SK-N-SH (cell line): ENCODE measurements around the gene SREBF2. TPM values are rescaled to one million over a fixed set of nuclear protein-coding genes. Genes with fewer than 3 reads are reported as not detected.

Source experiments
- CTCF ChIA-PET: fragments of 300-600, 350-600 bp; formaldehyde crosslinking; extraction: SDS; loops from one replicate; lab custom pipeline; 2021; lab: Yijun Ruan, JAX
- POLR2A ChIA-PET: fragments of 350-600 bp; sonication (Branson Sonifier 250); formaldehyde crosslinking; extraction: SDS; loops from one replicate; lab custom pipeline; 2020; ENCODE audit warnings: antibody characterized with exemption, inconsistent platforms; lab: Yijun Ruan, JAX
- DNase-seq: peaks from one replicate; pipeline ENCODE4 v3.0.0; 2012
- H2AFZ ChIP-seq: fragments of 200-600 bp; sonication (generic); 2 replicates; pipeline ENCODE4 v1.8.1; 2016; ENCODE audit warnings: antibody characterized with exemption, mild to moderate bottlenecking, low read depth
- H3F3A ChIP-seq: fragments of 200-600 bp; sonication (generic); replicated peaks from 2 replicates; pipeline ENCODE3; 2016; ENCODE audit warnings: antibody characterized with exemption, mild to moderate bottlenecking; ENCODE audit not compliant: insufficient read depth
- H3K27ac ChIP-seq, 2 experiments: fragments of 200-500 bp in 1 of 2; fragments of 200-600 bp in 1 of 2; sonication (Bioruptor generic) in 1 of 2; sonication (generic), shearing (Covaris generic) in 1 of 2; 2 replicates each; pipeline versions ENCODE4 v1.5.1 to v1.6.1; 2014 to 2016; ENCODE audit warnings: low read depth in 2 of 2, inconsistent platforms in 1 of 2, low read length in 1 of 2, mild to moderate bottlenecking in 1 of 2, mixed read lengths in 1 of 2
- H3K27me3 ChIP-seq: fragments of 200-600 bp; sonication (generic), shearing (Covaris generic); 2 replicates; pipeline ENCODE4 v1.6.1; 2016; ENCODE audit warnings: mixed run types; ENCODE audit not compliant: insufficient read depth
- H3K36me3 ChIP-seq, 2 experiments: fragments of 200-500 bp in 1 of 2; fragments of 200-600 bp in 1 of 2; sonication (Bioruptor generic) in 1 of 2; sonication (generic) in 1 of 2; replicated peaks in 1 of 2; 2 replicates each; pipeline versions ENCODE3 to v1.5.1; 2014 to 2016; ENCODE audit warnings: low read length in 1 of 2, mild to moderate bottlenecking in 1 of 2; ENCODE audit not compliant: insufficient read depth in 2 of 2, control insufficient read depth in 1 of 2
- H3K4me1 ChIP-seq, 2 experiments: fragments of 200-500 bp in 1 of 2; fragments of 200-600 bp in 1 of 2; sonication (Bioruptor generic) in 1 of 2; sonication (generic), shearing (Covaris generic) in 1 of 2; 2 replicates each; pipeline versions ENCODE4 v1.5.1 to v1.6.1; 2014 to 2016; ENCODE audit warnings: low read depth in 1 of 2, low read length in 1 of 2, mixed run types in 1 of 2; ENCODE audit not compliant: insufficient read depth in 2 of 2, control insufficient read depth in 1 of 2
- H3K4me2 ChIP-seq: fragments of 200-600 bp; sonication (generic), shearing (Covaris generic); 2 replicates; pipeline ENCODE4 v1.6.1; 2017; ENCODE audit warnings: mixed run types
- H3K4me3 ChIP-seq, 2 experiments: fragments of 200-500 bp in 1 of 2; fragments of 200-600 bp in 1 of 2; sonication (Bioruptor generic) in 1 of 2; sonication (generic), shearing (Covaris generic) in 1 of 2; 2 replicates each; pipeline versions ENCODE4 v1.5.1 to v1.8.1; 2014 to 2016; ENCODE audit warnings: low read depth in 2 of 2, inconsistent platforms in 1 of 2, low read length in 1 of 2, mild to moderate bottlenecking in 1 of 2, mixed read lengths in 1 of 2, moderate library complexity in 1 of 2
- H3K79me2 ChIP-seq: fragments of 200-600 bp; sonication (generic); 2 replicates; pipeline ENCODE4 v1.8.1; 2017; ENCODE audit warnings: mild to moderate bottlenecking; ENCODE audit not compliant: insufficient read depth
- H3K9ac ChIP-seq: fragments of 200-600 bp; sonication (generic); 2 replicates; pipeline ENCODE4 v1.6.1; 2017; ENCODE audit warnings: mixed run types
- H3K9me2 ChIP-seq: fragments of 200-600 bp; sonication (generic); 2 replicates; pipeline ENCODE4 v1.6.1; 2017; ENCODE audit warnings: mixed run types
- H3K9me3 ChIP-seq: fragments of 200-600 bp; sonication (generic); 2 replicates; pipeline ENCODE4 v1.6.1; 2017; ENCODE audit warnings: mixed run types, mild to moderate bottlenecking, moderate library complexity
- H4K20me1 ChIP-seq: fragments of 200-600 bp; sonication (generic); 2 replicates; pipeline ENCODE4 v1.6.1; 2017; ENCODE audit warnings: mild to moderate bottlenecking, mixed run types; ENCODE audit not compliant: insufficient read depth
- CHD2 ChIP-seq: fragments of 150-350 bp; IDR thresholded peaks from 2 replicates; pipeline ENCODE4 v1.6.1; 2018; ENCODE audit warnings: low read length; ENCODE audit not compliant: partially characterized antibody
- ELF1 ChIP-seq: IDR thresholded peaks from 2 replicates; pipeline ENCODE4 v1.4.0; 2012
- FOXJ3 ChIP-seq: sonication (generic); formaldehyde crosslinking; IDR thresholded peaks from 2 replicates; pipeline ENCODE4 v1.5.1; 2020; ENCODE audit warnings: mild to moderate bottlenecking, missing genetic modification reagents
- MXI1 ChIP-seq: IDR thresholded peaks from 2 replicates; pipeline ENCODE4 v1.6.1; 2012; ENCODE audit warnings: mild to moderate bottlenecking, low read depth, low read length, improper control_type of control experiment
- PBX3 ChIP-seq: IDR thresholded peaks from 2 replicates; pipeline ENCODE4; 2012
- REST ChIP-seq: IDR thresholded peaks from 2 replicates; pipeline ENCODE4 v1.6.1; 2012; ENCODE audit warnings: mild to moderate bottlenecking, low read depth, low read length, moderate library complexity
- WGBS: methylation state at CpG from one replicate; pipeline ENCODE4 v1.1.6; 2017; ENCODE audit warnings: low lambda C conversion rate; 5-methylcytosine and 5-hydroxymethylcytosine counted together
- polyA plus RNA-seq, 3 experiments: library from polyadenylated mRNA; depleted of rRNA; stranded (reverse); fragments of >200 nt; gene quantifications; 2 replicates each; pipeline ENCODE4 v1.2.3, GENCODE V29; 2012

The SREBF2 gene
- polyA plus RNA-seq, 1 of the 3 experiments (the other 2 are of a cell fraction) = 7.5 TPM

GRCh38 chr22:41914611-41915034, 81.7 kb downstream of the SREBF2 start:
- H3K4me2 ChIP-seq = no peak overlapping the region
- CTCF ChIA-PET = interaction anchor here (0.6 kb wide), 1 partner anchor 192 kb away, joined by 3 read pairs; no protein-coding TSS in a partner anchor
- peaks cover 26% of the 10 kb centered on the region; the same call in 1 of the 2 replicates for H3K27me3 ChIP-seq

More at GRCh38 chr22:41914611-41915034, 81.7 kb downstream of the SREBF2 start:
- H3K4me3 ChIP-seq = no peak overlapping the region; a peak in 1 of 4 replicates
- no peak overlapping the region for H3K27ac ChIP-seq
- TF ChIP-seq CHD2 (no peak), FOXJ3 (CRISPR knock-in tag) (no peak), REST (no peak), ELF1 (no peak), PBX3 (no peak), MXI1 (no peak)
- H3F3A ChIP-seq = no peaks in the 10 kb centered on the region
- POLR2A ChIA-PET = no interaction called here
- no peaks in the 10 kb centered on the region for H3K79me2 ChIP-seq
- no peaks in the 10 kb centered on the region for H3K9me2 ChIP-seq
- H3K9ac ChIP-seq = no peak overlapping the region
- H3K36me3 ChIP-seq = no peaks in the 10 kb centered on the region
- H4K20me1 ChIP-seq = no peaks in the 10 kb centered on the region
- no peak overlapping the region for H2AFZ ChIP-seq
- peaks cover 0 to 3% of the 10 kb centered on the region in 2 experiments; a peak in 2 of 4 replicates for H3K4me1 ChIP-seq
- 0% methylated on average over 4 of the region's 67 CpGs for WGBS
- H3K9me3 ChIP-seq = no peaks in the 10 kb centered on the region
- DNase-seq = peak; percentile 55
